ENCODE data around the gene PLEKHG3. TPM values are rescaled to one million over a fixed set of nuclear protein-coding genes. Genes with fewer than 3 reads are reported as not detected.

Gene PLEKHG3
- total RNA-seq, 5 donors from 2014 or later (not counting 1 experiment from before 2014, with no cell fraction given), result 12.4 to 58.2 (median 27.3) TPM

- ChIA-PET POLR2A (no interaction called here), CTCF (interaction anchor here in 1 of 2 donors (0.7 kb wide), 1 partner anchor 160 kb away, joined by 3 read pairs; no protein-coding TSS in a partner anchor)
- ATAC-seq (replicated peaks in 1 of 4), result no peak
- H3K9me3 ChIP-seq, result no peaks in the 10 kb centered on the region
- peaks cover 24 to 67% of the 10 kb centered on the region in 2 experiments for H3K4me1 ChIP-seq (ENCODE audit: control insufficient read depth in 1 of 2, extremely low read depth in 1 of 2, insufficient read depth in 2 of 2, low read length in 2 of 2)
- no peak for DNase-seq
- no peaks in the 10 kb centered on the region for H3K9me3 Mint-ChIP-seq
- H3K27me3 Mint-ChIP-seq, result peaks cover 24 to 35% of the 10 kb centered on the region in 2 donors
- 11% methylated on average over 17 of the region's 26 CpGs for WGBS (ENCODE audit: insufficient coverage)
- peak overlapping the region; percentile 68 for H3K27ac ChIP-seq (ENCODE audit: low read length)
- H3K4me3 Mint-ChIP-seq, result peak overlapping the region; percentile 74 to 85 (median 75)
- H3K4me3 ChIP-seq (ENCODE audit: control insufficient read depth in 1 of 2, extremely low read depth in 1 of 2, low read length in 1 of 2), result peak overlapping the region; percentile 58 to 68
- H3K27ac Mint-ChIP-seq, result peak overlapping the region; percentile 58 to 83
- no peaks in the 10 kb centered on the region for H3K36me3 ChIP-seq (ENCODE audit: control insufficient read depth in 2 of 2, extremely low read depth in 1 of 2, insufficient read depth in 1 of 2, low read length in 1 of 2)
- no peaks in the 10 kb centered on the region for H3K36me3 Mint-ChIP-seq
- peaks cover 0 to 47% of the 10 kb centered on the region in 2 experiments for H3K27me3 ChIP-seq (replicated peaks in 1 of 2; ENCODE audit: control insufficient read depth in 2 of 2, extremely low read depth in 1 of 2, insufficient read depth in 2 of 2, low read length in 1 of 2)
- H3K4me1 Mint-ChIP-seq, result peaks cover 47 to 70% (median 53%) of the 10 kb centered on the region in 3 donors
Measured at GRCh38 chr14:64703395-64704142, 655 bp upstream of the PLEKHG3 start.

- Histone ChIP-seq H3K27ac (ENCODE audit: low read length) (peak overlapping the region; percentile 80), H3K4me1 (ENCODE audit: control insufficient read depth in 1 of 2, extremely low read depth in 1 of 2, insufficient read depth in 2 of 2, low read length in 2 of 2) (peaks cover 26 to 68% of the 10 kb centered on the region in 2 experiments), H3K36me3 (ENCODE audit: control insufficient read depth in 2 of 2, extremely low read depth in 1 of 2, insufficient read depth in 1 of 2, low read length in 1 of 2) (no peaks in the 10 kb centered on the region), H3K9me3 (no peaks in the 10 kb centered on the region), H3K4me3 (ENCODE audit: control insufficient read depth in 1 of 2, extremely low read depth in 1 of 2, low read length in 1 of 2) (peak overlapping the region; percentile 58 to 68), H3K27me3 (replicated peaks in 1 of 2; ENCODE audit: control insufficient read depth in 2 of 2, extremely low read depth in 1 of 2, insufficient read depth in 2 of 2, low read length in 1 of 2) (peaks cover 0 to 53% of the 10 kb centered on the region in 2 experiments)
- Mint-ChIP-seq H3K9me3 (no peaks in the 10 kb centered on the region), H3K4me1 (peaks cover 51 to 73% (median 56%) of the 10 kb centered on the region in 3 donors), H3K36me3 (no peaks in the 10 kb centered on the region), H3K4me3 (peak overlapping the region; percentile 75 to 85 (median 79)), H3K27me3 (peaks cover 24 to 35% of the 10 kb centered on the region in 2 donors), H3K27ac (peak overlapping the region; percentile 89 to 95)
- DNase-seq, result peak in 1 of 35 experiments; percentile 15
- CTCF ChIA-PET, result interaction anchor here in 1 of 2 donors (1.7 kb wide), 1 partner anchor 17 kb away, joined by 5 read pairs; no protein-coding TSS in a partner anchor
- peak; percentile 2 to 24 (median 4) for ATAC-seq (replicated peaks in 1 of 4)
- 3% methylated on average over 40 of the region's 51 CpGs for WGBS (ENCODE audit: insufficient coverage)
- POLR2A ChIA-PET, result interaction anchor here in 1 of 2 donors (1.0 kb wide), 1 partner anchor 13 kb away, joined by 5 read pairs; no protein-coding TSS in a partner anchor
Measured at GRCh38 chr14:64704743-64705380, 638 bp downstream of the PLEKHG3 start.

GRCh38 chr14:64705381-64706118 lies 1.3 kb downstream of the PLEKHG3 start:
- H3K9me3 Mint-ChIP-seq, result no peaks in the 10 kb centered on the region
- H3K36me3 Mint-ChIP-seq, result no peaks in the 10 kb centered on the region
- ATAC-seq (replicated peaks in 1 of 4), result no peak
- peak overlapping the region; percentile 58 to 68 for H3K4me3 ChIP-seq (ENCODE audit: control insufficient read depth in 1 of 2, extremely low read depth in 1 of 2, low read length in 1 of 2)
- DNase-seq, result peak in 1 of 35 experiments; percentile 67
- H3K9me3 ChIP-seq, result no peaks in the 10 kb centered on the region
- no peaks in the 10 kb centered on the region for H3K36me3 ChIP-seq (ENCODE audit: control insufficient read depth in 2 of 2, extremely low read depth in 1 of 2, insufficient read depth in 1 of 2, low read length in 1 of 2)
- WGBS (ENCODE audit: insufficient coverage), result 21% methylated on average over 13 of the region's 18 CpGs
- ChIA-PET POLR2A (interaction anchor here in 1 of 2 donors (0.8 to 1.1 kb wide), 3 partner anchors 9 to 18 kb away, joined by 3 to 5 read pairs (median 5); no protein-coding TSS in a partner anchor), CTCF (interaction anchor here in 1 of 2 donors (1.7 kb wide), 1 partner anchor 16 kb away, joined by 5 read pairs; no protein-coding TSS in a partner anchor)
- H3K4me1 ChIP-seq (ENCODE audit: control insufficient read depth in 1 of 2, extremely low read depth in 1 of 2, insufficient read depth in 2 of 2, low read length in 2 of 2), result peaks cover 28 to 75% of the 10 kb centered on the region in 2 experiments
- H3K27ac Mint-ChIP-seq, result peak overlapping the region; percentile 89 to 95
- peaks cover 51 to 76% (median 61%) of the 10 kb centered on the region in 3 donors for H3K4me1 Mint-ChIP-seq
- H3K27me3 Mint-ChIP-seq, result peaks cover 24 to 31% of the 10 kb centered on the region in 2 donors
- H3K4me3 Mint-ChIP-seq, result peak overlapping the region; percentile 75 to 85 (median 79)
- peaks cover 0 to 53% of the 10 kb centered on the region in 2 experiments for H3K27me3 ChIP-seq (replicated peaks in 1 of 2; ENCODE audit: control insufficient read depth in 2 of 2, extremely low read depth in 1 of 2, insufficient read depth in 2 of 2, low read length in 1 of 2)
- H3K27ac ChIP-seq (ENCODE audit: low read length), result peak overlapping the region; percentile 80

GRCh38 chr14:64706119-64706592 lies 1.9 kb downstream of the PLEKHG3 start:
- Mint-ChIP-seq H3K9me3 (no peaks in the 10 kb centered on the region), H3K4me3 (peak overlapping the region; percentile 75 to 85 (median 79)), H3K36me3 (no peaks in the 10 kb centered on the region), H3K4me1 (peaks cover 51 to 76% (median 64%) of the 10 kb centered on the region in 3 donors), H3K27ac (peak overlapping the region; percentile 89 to 95), H3K27me3 (peaks cover 24 to 31% of the 10 kb centered on the region in 2 donors)
- ChIA-PET POLR2A (interaction anchor here in 1 of 2 donors (0.8 to 1.1 kb wide), 2 partner anchors 9 to 17 kb away, joined by 3 to 5 read pairs; no protein-coding TSS in a partner anchor), CTCF (no interaction called here)
- no peaks in the 10 kb centered on the region for H3K9me3 ChIP-seq
- ATAC-seq (replicated peaks in 1 of 4) (no peak), DNase-seq (no peak)
- H3K4me1 ChIP-seq (ENCODE audit: control insufficient read depth in 1 of 2, extremely low read depth in 1 of 2, insufficient read depth in 2 of 2, low read length in 2 of 2), result peaks cover 28 to 81% of the 10 kb centered on the region in 2 experiments
- H3K27me3 ChIP-seq (replicated peaks in 1 of 2; ENCODE audit: control insufficient read depth in 2 of 2, extremely low read depth in 1 of 2, insufficient read depth in 2 of 2, low read length in 1 of 2), result peaks cover 0 to 53% of the 10 kb centered on the region in 2 experiments
- peak overlapping the region; percentile 80 for H3K27ac ChIP-seq (ENCODE audit: low read length)
- no peaks in the 10 kb centered on the region for H3K36me3 ChIP-seq (ENCODE audit: control insufficient read depth in 2 of 2, extremely low read depth in 1 of 2, insufficient read depth in 1 of 2, low read length in 1 of 2)
- peak overlapping the region in 1 of 2 donors; percentile 58 for H3K4me3 ChIP-seq (ENCODE audit: control insufficient read depth in 1 of 2, extremely low read depth in 1 of 2, low read length in 1 of 2)
- 54% methylated on average over 2 of the region's 4 CpGs for WGBS (ENCODE audit: insufficient coverage)

- Histone ChIP-seq H3K36me3 (ENCODE audit: control insufficient read depth in 2 of 2, extremely low read depth in 1 of 2, insufficient read depth in 1 of 2, low read length in 1 of 2) (no peaks in the 10 kb centered on the region), H3K27ac (ENCODE audit: low read length) (peak overlapping the region; percentile 80), H3K4me1 (ENCODE audit: control insufficient read depth in 1 of 2, extremely low read depth in 1 of 2, insufficient read depth in 2 of 2, low read length in 2 of 2) (peaks cover 28 to 85% of the 10 kb centered on the region in 2 experiments), H3K27me3 (replicated peaks in 1 of 2; ENCODE audit: control insufficient read depth in 2 of 2, extremely low read depth in 1 of 2, insufficient read depth in 2 of 2, low read length in 1 of 2) (peaks cover 0 to 50% of the 10 kb centered on the region in 2 experiments), H3K9me3 (no peaks in the 10 kb centered on the region), H3K4me3 (ENCODE audit: control insufficient read depth in 1 of 2, extremely low read depth in 1 of 2, low read length in 1 of 2) (no peak overlapping the region)
- Mint-ChIP-seq H3K4me1 (peaks cover 51 to 80% (median 65%) of the 10 kb centered on the region in 3 donors), H3K9me3 (no peaks in the 10 kb centered on the region), H3K27me3 (peaks cover 24 to 28% of the 10 kb centered on the region in 2 donors), H3K36me3 (no peaks in the 10 kb centered on the region), H3K27ac (peak overlapping the region; percentile 59 to 95), H3K4me3 (peak overlapping the region; percentile 17 to 75 (median 34))
- CTCF ChIA-PET, result no interaction called here
- ATAC-seq (replicated peaks in 1 of 4), result no peak
- 90% methylated on average over 7 of the region's 14 CpGs for WGBS (ENCODE audit: insufficient coverage)
- POLR2A ChIA-PET, result no interaction called here
- no peak for DNase-seq
Measured at GRCh38 chr14:64706593-64707193, 2.5 kb downstream of the PLEKHG3 start.
